Activated naive CD4-positive, alpha-beta T cell treated with anti-CD3 and anti-CD28 coated beads, Interleukin-2, amount 10 ng/mL, durations not matched to agents 7 days and 5 days (primary cell): ENCODE measurements around the gene AFG3L2.

ENCODE experiments used
- CTCF ChIA-PET: fragments of 350-600 bp; sonication (Branson Sonifier 250); formaldehyde crosslinking; loops from one replicate; lab custom pipeline; 2021; ENCODE audit warnings: antibody characterized with exemption; lab: Charles Lee
- DNase-seq: peaks from one replicate; pipeline ENCODE4 v3.0.0-alpha.2; 2020
- H3K27ac Mint-ChIP-seq: one replicate; pipeline ENCODE4 v1.8.0; 2021; ENCODE audit warnings: mild to moderate bottlenecking, moderate library complexity, mixed read lengths
- H3K27me3 Mint-ChIP-seq: one replicate; pipeline ENCODE4 v1.8.0; 2021; ENCODE audit warnings: mild to moderate bottlenecking, mixed read lengths
- H3K36me3 Mint-ChIP-seq: one replicate; pipeline ENCODE4 v1.8.0; 2021; ENCODE audit warnings: mixed read lengths
- H3K4me1 Mint-ChIP-seq: one replicate; pipeline ENCODE4 v1.8.0; 2021; ENCODE audit warnings: mixed read lengths
- H3K4me3 Mint-ChIP-seq: one replicate; pipeline ENCODE4 v1.8.0; 2021; ENCODE audit warnings: mild to moderate bottlenecking, moderate library complexity, mixed read lengths
- H3K9me3 Mint-ChIP-seq: one replicate; pipeline ENCODE4 v1.8.0; 2021; ENCODE audit warnings: mixed read lengths

AFG3L2 gene

DNA sequence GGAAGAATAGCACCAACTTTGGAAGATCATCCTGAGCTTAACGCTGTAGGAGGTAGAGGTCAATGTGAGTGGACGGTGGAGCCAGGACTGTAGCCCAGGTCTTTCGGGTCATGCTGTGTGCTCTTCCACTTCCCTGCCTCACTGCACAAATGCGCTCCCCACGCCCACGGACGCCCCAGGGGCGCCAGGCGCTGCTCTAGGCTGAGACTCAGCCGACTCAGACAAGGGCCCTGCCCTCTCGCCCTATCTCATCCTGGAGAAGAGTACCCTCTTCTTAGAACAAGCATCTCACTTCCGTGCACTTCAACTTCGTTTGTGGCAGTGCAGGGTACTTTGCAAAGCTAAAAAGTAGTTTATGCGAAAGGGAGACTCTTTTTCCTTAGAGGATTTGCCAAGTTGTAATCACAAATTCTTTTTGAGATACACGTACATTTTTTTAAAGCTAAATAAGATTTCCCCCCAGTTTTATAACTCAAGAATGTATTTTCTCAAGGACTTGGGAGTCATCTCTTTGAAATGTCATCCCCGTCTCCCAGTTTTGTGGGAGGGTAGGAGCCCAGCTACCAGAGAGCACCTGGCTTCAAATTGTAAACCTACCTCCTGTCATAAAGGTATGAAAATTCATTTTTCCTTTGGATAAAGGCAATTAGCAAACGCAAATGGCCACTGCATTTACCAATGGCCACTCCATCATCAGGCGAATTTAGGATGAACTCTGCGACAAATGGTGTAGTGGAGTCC, 29.5 kb upstream of the AFG3L2 start:
- Mint-ChIP-seq H3K4me1 (peaks cover 33% of the 10 kb centered on the region), H3K27ac (no peak overlapping the region), H3K9me3 (no peaks in the 10 kb centered on the region), H3K36me3 (no peaks in the 10 kb centered on the region), H3K27me3 (peaks cover 79% of the 10 kb centered on the region), H3K4me3 (peak overlapping the region; percentile 75)
- CTCF ChIA-PET, result interaction anchor here (1.2 to 1.4 kb wide), 2 partner anchors 15 to 254 kb away, joined by 3 to 4 read pairs; no protein-coding TSS in a partner anchor
- no peak for DNase-seq

DNA sequence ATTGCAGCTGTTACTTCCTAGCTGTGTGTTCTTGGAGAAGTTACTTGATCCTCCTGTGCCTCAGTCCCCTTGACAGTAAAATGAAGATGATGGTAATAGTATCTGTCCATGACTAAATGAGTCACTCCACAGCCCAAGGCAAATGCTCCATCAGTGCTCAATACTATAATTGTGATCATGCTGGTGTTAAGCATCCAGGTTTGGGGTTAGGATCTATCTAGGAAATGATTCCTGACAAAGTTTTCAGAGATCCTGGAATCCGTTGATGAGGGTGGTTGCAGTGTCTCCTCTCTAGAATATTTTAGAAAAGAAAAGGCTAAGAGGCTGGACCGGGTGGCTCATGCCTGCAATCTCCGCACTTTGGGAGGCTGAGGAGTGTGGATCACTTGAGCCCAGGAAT, 28.0 kb upstream of the AFG3L2 start:
- Mint-ChIP-seq H3K36me3 (no peaks in the 10 kb centered on the region), H3K27me3 (peaks cover 82% of the 10 kb centered on the region), H3K4me1 (peaks cover 33% of the 10 kb centered on the region), H3K9me3 (no peaks in the 10 kb centered on the region), H3K27ac (no peak overlapping the region), H3K4me3 (no peak overlapping the region)
- no peak for DNase-seq
- CTCF ChIA-PET, result no interaction called here

DNA sequence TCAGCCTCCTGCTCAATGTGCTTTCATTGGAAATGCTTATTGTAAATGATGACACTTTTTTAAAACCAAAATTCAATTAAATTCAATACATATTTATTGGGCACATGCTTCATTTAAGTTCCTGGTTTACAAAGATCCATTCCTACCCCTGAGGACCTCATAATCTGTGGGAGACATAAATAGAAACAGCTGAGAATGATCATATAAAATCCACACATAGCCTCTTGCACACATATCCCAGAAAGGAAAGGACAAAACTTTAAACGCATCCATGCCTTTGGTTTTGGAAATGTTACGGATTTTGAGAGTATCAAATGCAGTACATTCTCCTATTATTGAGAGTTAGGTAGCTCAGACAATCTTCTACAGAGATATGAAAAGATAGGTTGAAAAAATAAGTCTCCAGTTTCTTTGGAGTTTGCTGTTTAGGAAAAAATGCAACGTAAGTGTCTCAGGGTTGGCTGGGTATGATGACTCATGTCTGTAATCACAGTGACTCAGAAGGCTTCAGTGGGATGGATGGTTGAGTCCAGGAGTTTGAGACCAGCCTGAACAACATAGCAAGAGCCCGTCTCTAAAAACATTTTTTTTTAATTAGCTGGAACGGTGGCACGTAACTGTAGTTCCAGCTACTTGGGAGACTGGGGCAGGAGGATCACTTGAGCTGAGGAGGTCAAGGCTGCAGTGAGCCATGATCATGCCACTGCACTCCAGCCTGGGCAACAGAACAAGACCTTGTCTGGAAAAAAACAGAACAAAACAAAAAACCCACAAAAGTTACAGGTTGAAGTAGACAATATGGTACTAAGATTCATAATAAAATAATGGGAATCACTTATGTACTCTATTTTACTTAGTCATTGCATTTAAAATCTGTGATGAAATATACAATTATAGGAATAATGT, 26.8 kb upstream of the AFG3L2 start:
- CTCF ChIA-PET, result interaction anchor here (0.9 kb wide), 1 partner anchor 12 kb away, joined by 3 read pairs; no protein-coding TSS in a partner anchor
- no peaks in the 10 kb centered on the region for H3K9me3 Mint-ChIP-seq
- no peak overlapping the region for H3K4me3 Mint-ChIP-seq
- no peaks in the 10 kb centered on the region for H3K36me3 Mint-ChIP-seq
- H3K4me1 Mint-ChIP-seq, result peaks cover 33% of the 10 kb centered on the region
- H3K27ac Mint-ChIP-seq, result no peak overlapping the region
- no peak for DNase-seq
- H3K27me3 Mint-ChIP-seq, result peaks cover 87% of the 10 kb centered on the region

DNA sequence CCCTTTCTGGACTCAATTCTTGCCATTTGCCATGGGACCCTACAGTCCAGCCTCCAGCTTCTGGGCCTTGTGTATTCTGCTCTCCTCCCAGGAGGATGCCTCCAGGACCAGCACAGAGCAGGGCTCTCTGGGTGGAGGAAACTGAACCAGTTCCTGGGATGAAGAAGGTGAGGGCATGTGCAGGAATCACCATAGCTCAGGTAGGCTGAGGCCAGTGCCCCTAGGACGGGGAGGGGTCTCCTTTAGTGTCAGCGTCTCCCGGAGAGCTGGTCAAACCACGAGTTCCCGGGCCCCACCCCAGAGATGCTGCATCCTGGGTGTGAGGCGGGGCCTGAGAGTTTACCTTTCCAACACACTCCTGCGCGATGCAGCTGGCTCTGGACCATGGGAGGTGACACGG, 24.9 kb upstream of the AFG3L2 start:
- CTCF ChIA-PET, result interaction anchor here (0.6 to 1.5 kb wide), 3 partner anchors 9 to 74 kb away, joined by 3 to 4 read pairs (median 4); no protein-coding TSS in a partner anchor
- Mint-ChIP-seq H3K36me3 (no peaks in the 10 kb centered on the region), H3K27ac (no peak overlapping the region), H3K4me1 (peaks cover 19% of the 10 kb centered on the region), H3K27me3 (peaks cover 82% of the 10 kb centered on the region), H3K4me3 (no peak overlapping the region), H3K9me3 (no peaks in the 10 kb centered on the region)
- no peak for DNase-seq

DNA sequence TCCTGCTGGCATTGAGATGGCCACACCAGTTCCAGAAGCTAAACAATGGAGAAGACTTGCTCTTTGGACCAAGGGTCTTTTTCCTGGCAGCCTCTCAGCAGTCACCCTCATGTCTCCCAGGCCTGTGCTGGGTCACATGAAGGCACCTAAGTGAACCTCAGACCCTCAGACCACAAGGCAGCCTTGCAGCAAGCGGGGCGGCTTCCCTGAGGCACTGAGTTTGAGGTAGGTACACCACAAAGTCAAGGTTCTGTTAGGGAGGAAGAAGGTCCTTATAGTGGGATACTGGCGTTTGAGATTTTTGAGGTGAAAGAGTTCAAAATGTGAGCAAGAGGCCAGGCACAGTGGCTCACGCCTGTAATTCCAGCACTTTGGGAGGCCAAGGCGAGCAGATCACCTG, 22.2 kb upstream of the AFG3L2 start:
- DNase-seq, result no peak
- Mint-ChIP-seq H3K4me3 (no peak overlapping the region), H3K9me3 (no peaks in the 10 kb centered on the region), H3K27ac (no peak overlapping the region), H3K4me1 (no peaks in the 10 kb centered on the region), H3K27me3 (peaks cover 73% of the 10 kb centered on the region), H3K36me3 (no peaks in the 10 kb centered on the region)
- CTCF ChIA-PET, result no interaction called here

DNA sequence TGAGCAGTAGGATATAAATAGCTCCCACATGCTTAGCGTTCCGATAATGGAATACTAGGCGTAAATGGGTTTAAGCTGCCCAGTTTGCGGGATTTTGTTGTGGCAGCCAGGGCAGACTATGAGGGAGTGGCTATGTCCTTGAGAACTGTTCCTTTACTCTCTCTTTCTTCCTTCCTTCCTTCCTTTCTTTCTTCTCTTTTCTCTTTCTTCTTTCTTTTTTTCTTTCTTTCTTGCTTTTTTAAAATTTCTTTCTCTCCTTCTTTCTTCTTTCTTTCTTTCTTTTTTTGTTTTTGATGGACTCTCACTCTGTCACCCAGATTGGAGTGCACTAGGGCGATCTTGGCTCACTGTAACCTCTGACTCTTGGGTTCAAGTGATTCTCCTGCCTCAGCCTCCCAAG, 21.6 kb upstream of the AFG3L2 start:
- no peak overlapping the region for H3K4me3 Mint-ChIP-seq
- H3K27ac Mint-ChIP-seq, result no peak overlapping the region
- no peaks in the 10 kb centered on the region for H3K36me3 Mint-ChIP-seq
- no peaks in the 10 kb centered on the region for H3K4me1 Mint-ChIP-seq
- no peak for DNase-seq
- H3K9me3 Mint-ChIP-seq, result no peaks in the 10 kb centered on the region
- CTCF ChIA-PET, result no interaction called here
- peaks cover 71% of the 10 kb centered on the region for H3K27me3 Mint-ChIP-seq

DNA sequence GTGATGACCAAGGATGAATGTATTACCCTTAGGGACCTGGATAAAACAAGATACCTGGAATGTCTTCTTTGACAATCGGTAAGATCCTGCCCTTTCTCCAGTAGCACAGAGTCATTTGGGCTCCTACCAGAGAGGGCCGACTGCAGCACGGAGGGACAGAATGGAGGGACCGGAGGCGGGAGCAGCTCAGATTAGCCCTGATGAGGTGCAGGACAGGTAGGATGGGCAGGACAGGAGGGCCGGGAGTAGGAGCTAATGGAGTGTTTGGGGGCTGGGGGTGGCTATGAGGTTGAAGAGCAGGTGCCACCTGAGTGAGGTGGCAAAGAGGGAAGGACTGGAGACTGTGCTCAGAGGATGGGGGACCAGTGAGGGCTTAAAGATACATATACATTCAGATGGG, 20.8 kb upstream of the AFG3L2 start:
- Mint-ChIP-seq H3K9me3 (no peaks in the 10 kb centered on the region), H3K4me3 (no peak overlapping the region), H3K27ac (no peak overlapping the region), H3K27me3 (peaks cover 62% of the 10 kb centered on the region), H3K4me1 (no peaks in the 10 kb centered on the region), H3K36me3 (no peaks in the 10 kb centered on the region)
- CTCF ChIA-PET, result interaction anchor here (1.5 kb wide), 1 partner anchor 264 kb away, joined by 3 read pairs; no protein-coding TSS in a partner anchor
- no peak for DNase-seq

DNA sequence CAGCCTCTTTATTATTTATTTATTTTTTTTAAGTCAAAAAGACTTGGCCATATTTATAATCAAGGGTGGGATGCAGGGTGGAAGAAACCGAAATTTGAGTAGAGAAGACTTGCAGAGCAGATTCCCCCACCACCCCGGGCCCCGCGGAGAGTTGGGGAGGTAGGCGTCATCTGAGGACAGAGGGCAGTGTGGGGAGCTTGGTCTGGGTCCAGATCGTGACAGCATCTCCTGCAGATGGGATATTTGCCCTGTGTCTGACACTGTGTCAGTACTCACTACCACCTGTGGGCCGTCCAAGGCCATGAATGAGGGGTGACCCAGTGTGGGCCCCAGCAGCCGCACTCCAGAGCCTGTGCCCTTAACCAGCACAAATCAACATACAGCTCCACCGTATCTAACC, 20.2 kb upstream of the AFG3L2 start:
- no peak overlapping the region for H3K27ac Mint-ChIP-seq
- CTCF ChIA-PET, result interaction anchor here (1.5 kb wide), 1 partner anchor 265 kb away, joined by 3 read pairs; no protein-coding TSS in a partner anchor
- no peak overlapping the region for H3K4me3 Mint-ChIP-seq
- no peaks in the 10 kb centered on the region for H3K36me3 Mint-ChIP-seq
- peaks cover 57% of the 10 kb centered on the region for H3K27me3 Mint-ChIP-seq
- DNase-seq, result no peak
- H3K9me3 Mint-ChIP-seq, result no peaks in the 10 kb centered on the region
- no peaks in the 10 kb centered on the region for H3K4me1 Mint-ChIP-seq

DNA sequence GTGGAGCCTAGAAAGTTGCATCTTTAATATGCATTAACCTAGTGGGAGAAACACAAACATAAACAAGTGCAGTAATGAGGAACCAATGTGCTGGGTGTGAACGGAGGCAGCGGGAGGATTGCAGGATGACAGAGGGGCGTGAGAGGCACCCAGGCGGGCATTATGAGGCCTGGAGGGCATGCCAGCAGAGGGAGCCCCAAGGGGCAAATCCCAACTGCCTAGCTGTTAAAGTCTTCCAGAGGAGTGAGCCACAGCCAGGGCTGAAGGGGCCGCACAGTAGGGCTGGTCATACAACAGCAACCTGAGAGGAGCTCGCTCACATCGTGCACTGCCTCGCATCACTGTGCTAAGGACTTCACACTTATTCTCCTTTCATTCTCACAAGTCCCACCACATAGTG, 17.4 kb upstream of the AFG3L2 start:
- peak; percentile 29 for DNase-seq
- Mint-ChIP-seq H3K9me3 (no peaks in the 10 kb centered on the region), H3K27me3 (peaks cover 39% of the 10 kb centered on the region), H3K4me1 (no peaks in the 10 kb centered on the region), H3K36me3 (no peaks in the 10 kb centered on the region), H3K27ac (no peak overlapping the region), H3K4me3 (no peak overlapping the region)
- CTCF ChIA-PET, result interaction anchor here (0.9 to 4.1 kb wide), 5 partner anchors 12 to 540 kb away, joined by 3 to 29 read pairs (median 4); partner anchors contain the start of gene SPIRE1

DNA sequence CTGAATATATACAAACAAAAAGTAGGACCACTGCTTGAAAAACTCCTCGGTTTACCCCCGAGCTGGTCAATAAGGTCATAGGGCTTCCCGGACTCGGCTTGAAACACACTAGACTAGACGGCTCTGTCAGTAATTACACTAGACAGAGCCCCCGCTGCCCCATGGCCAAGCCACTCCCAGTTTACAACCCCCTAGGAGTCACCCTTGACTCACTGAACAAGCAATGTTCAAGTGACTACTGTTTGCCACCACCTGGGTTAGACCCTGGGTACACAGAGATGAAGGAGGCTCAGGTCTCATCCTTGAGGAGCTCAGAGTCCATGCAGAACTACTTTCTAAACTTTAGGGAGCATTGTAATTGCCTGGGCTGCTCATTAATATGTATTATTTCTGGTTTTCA, 17.0 kb upstream of the AFG3L2 start:
- Mint-ChIP-seq H3K9me3 (no peaks in the 10 kb centered on the region), H3K27ac (no peak overlapping the region), H3K27me3 (peaks cover 34% of the 10 kb centered on the region), H3K4me3 (no peak overlapping the region), H3K4me1 (no peaks in the 10 kb centered on the region), H3K36me3 (no peaks in the 10 kb centered on the region)
- DNase-seq, result no peak
- CTCF ChIA-PET, result interaction anchor here (1.2 to 4.1 kb wide), 5 partner anchors 11 to 269 kb away, joined by 3 to 29 read pairs (median 7); partner anchors contain the start of gene SPIRE1

DNA sequence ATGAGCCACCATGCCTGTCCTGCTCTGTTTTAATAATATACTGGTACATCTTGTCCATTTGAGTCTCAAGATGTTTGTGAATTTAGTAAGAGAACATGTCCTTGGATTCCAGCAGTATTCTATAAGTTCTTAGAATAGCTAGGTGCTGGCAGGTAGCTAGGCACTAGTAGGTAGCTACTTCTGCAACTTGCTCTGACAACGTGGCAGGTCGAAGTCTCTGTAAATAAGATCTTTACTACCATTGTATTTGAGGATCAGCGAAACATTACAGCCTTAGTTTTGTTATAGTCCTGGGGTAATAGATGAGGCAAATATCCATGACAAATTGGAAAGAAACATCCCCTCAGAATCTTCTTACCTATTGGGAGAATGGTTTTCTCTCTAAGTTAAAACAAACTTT, 16.5 kb upstream of the AFG3L2 start:
- peaks cover 30% of the 10 kb centered on the region for H3K27me3 Mint-ChIP-seq
- H3K36me3 Mint-ChIP-seq, result no peaks in the 10 kb centered on the region
- no peaks in the 10 kb centered on the region for H3K9me3 Mint-ChIP-seq
- H3K4me3 Mint-ChIP-seq, result no peak overlapping the region
- CTCF ChIA-PET, result interaction anchor here (0.7 to 4.1 kb wide), 10 partner anchors 9 to 542 kb away, joined by 3 to 29 read pairs (median 4); partner anchors contain the start of gene SPIRE1
- no peak overlapping the region for H3K27ac Mint-ChIP-seq
- H3K4me1 Mint-ChIP-seq, result no peaks in the 10 kb centered on the region
- DNase-seq, result no peak

DNA sequence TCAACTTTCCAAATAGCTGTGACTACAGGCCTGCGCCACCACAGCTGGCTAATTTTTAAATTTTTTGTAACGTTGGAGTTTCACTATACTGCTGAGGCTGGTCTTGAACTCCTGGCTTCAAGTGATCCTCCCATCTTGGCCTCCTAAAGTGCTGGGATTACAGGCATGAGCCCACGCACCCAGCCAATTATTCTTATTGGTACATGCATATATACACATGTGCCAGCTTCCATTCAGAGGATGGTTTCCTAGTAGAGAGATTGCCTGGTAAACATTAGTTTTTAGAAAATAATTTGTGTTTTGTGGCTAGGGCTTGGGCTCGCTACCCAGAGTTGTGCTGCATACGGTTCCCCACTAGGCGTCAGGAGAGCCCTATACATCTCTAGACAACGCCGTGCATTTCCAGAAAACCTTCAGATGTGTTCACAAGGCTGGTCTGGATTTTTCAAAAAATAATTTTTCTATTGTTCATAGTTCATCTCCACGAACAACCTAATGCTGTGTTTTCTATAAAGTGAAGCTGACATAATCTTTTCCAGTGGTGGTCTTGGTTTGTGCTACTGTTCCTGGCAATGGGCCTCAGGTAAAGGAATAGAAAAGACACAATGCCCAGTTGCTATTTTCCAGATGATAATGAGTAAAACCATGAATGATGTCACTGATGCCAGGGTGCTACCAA, 14.6 kb upstream of the AFG3L2 start:
- Mint-ChIP-seq H3K9me3 (no peaks in the 10 kb centered on the region), H3K4me1 (no peaks in the 10 kb centered on the region), H3K4me3 (no peak overlapping the region), H3K27ac (no peak overlapping the region), H3K27me3 (peaks cover 19% of the 10 kb centered on the region), H3K36me3 (no peaks in the 10 kb centered on the region)
- peak; percentile 69 for DNase-seq
- CTCF ChIA-PET, result interaction anchor here (0.6 to 4.1 kb wide), 15 partner anchors 12 to 765 kb away, joined by 3 to 29 read pairs (median 4); partner anchors contain the start of genes AFG3L2 and SPIRE1

DNA sequence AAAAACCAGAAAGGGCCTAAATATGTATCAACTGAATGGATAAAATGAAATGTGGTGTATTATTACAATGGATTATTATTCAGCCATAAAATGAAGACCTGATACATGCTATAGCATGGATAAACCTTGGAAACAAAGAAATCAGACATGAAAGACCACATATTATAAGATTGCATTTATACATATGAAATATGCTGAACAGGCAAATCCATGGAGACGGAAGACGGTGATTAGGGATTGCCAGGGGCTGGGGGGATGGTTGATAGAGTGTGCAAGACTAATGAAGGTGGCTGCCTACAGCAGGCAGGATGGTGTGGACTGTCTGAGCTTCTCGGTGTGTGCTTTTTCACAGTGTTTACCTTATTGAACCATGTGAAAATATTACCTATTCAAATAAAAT, 11.4 kb upstream of the AFG3L2 start:
- H3K4me1 Mint-ChIP-seq, result no peaks in the 10 kb centered on the region
- CTCF ChIA-PET, result interaction anchor here (1.7 kb wide), 1 partner anchor 272 kb away, joined by 4 read pairs; no protein-coding TSS in a partner anchor
- H3K27me3 Mint-ChIP-seq, result peaks cover 7% of the 10 kb centered on the region
- H3K27ac Mint-ChIP-seq, result no peak overlapping the region
- H3K4me3 Mint-ChIP-seq, result no peak overlapping the region
- H3K36me3 Mint-ChIP-seq, result no peaks in the 10 kb centered on the region
- DNase-seq, result no peak
- H3K9me3 Mint-ChIP-seq, result no peaks in the 10 kb centered on the region
